IMR-90 (cell line): ENCODE measurements around the gene LMTK2. TPM values are rescaled to one million over a fixed set of nuclear protein-coding genes. Genes with fewer than 3 reads are reported as not detected.
A peak's percentile ranks its signal among the peaks of the same experiment; 100 is the strongest.

Experiments used
- ATAC-seq: fragments of 200-7000 bp; cut with Tn5 transposase; 2 replicates; pipeline ENCODE4 v1.9.1; 2020; ENCODE audit warnings: low read depth, mild to moderate bottlenecking, moderate library complexity
- BruUV-seq: library from RNA; stranded (reverse); fragments of 400-500 nt; replicated peaks from 2 replicates; lab custom pipeline; 2021; lab: Mats Ljungman, UMichigan
- CTCF ChIA-PET: fragments of 300-600 bp; formaldehyde crosslinking; extraction: SDS; loops from one replicate; lab custom pipeline; 2021; ENCODE audit warnings: antibody characterized with exemption; lab: Yijun Ruan, JAX
- POLR2A ChIA-PET: fragments of 300-600 bp; sonication (Branson Sonifier 250); formaldehyde crosslinking; loops from one replicate; lab custom pipeline; 2022; ENCODE audit warnings: antibody characterized with exemption; ENCODE audit not compliant: unreplicated experiment; lab: Charles Lee
- DNase-seq: peaks from one replicate; pipeline ENCODE4 v3.0.0; 2013
- H2AFZ ChIP-seq: replicated peaks from 2 replicates; pipeline ENCODE3; 2013; ENCODE audit warnings: low read length, mild to moderate bottlenecking; ENCODE audit not compliant: poor library complexity
- H2AK5ac ChIP-seq: 2 replicates; pipeline ENCODE4 v1.6.1; 2013; ENCODE audit warnings: low read depth, low read length, inconsistent platforms
- H2AK9ac ChIP-seq: replicated peaks from 2 replicates; pipeline ENCODE3; 2013; ENCODE audit warnings: mild to moderate bottlenecking, low read depth, low read length, moderate library complexity; ENCODE audit not compliant: poor library complexity
- H2BK120ac ChIP-seq: 2 replicates; pipeline ENCODE4 v1.6.1; 2013; ENCODE audit warnings: low read depth, low read length, inconsistent platforms
- H2BK15ac ChIP-seq: 3 replicates; pipeline ENCODE4 v1.6.1; 2013; ENCODE audit warnings: low read depth, low read length, inconsistent platforms
- H2BK20ac ChIP-seq: 2 replicates; pipeline ENCODE4 v1.6.1; 2013; ENCODE audit warnings: low read depth, mild to moderate bottlenecking, inconsistent platforms, low read length, moderate library complexity
- H2BK5ac ChIP-seq: 2 replicates; pipeline ENCODE4 v1.6.1; 2013; ENCODE audit warnings: mild to moderate bottlenecking, low read depth, low read length, inconsistent platforms; ENCODE audit not compliant: poor library complexity, severe bottlenecking
- H3K14ac ChIP-seq: replicated peaks from 2 replicates; pipeline ENCODE4 v1.6.1; 2013; ENCODE audit warnings: low read depth, low read length, inconsistent platforms
- H3K18ac ChIP-seq: 2 replicates; pipeline ENCODE4 v1.6.1; 2013; ENCODE audit warnings: low read depth, low read length, control low read depth
- H3K23ac ChIP-seq: 2 replicates; pipeline ENCODE4 v1.6.1; 2013; ENCODE audit warnings: low read depth, low read length, inconsistent platforms
- H3K27ac ChIP-seq: 2 replicates; pipeline ENCODE4 v1.5.1; 2013; ENCODE audit warnings: mild to moderate bottlenecking, control low read depth, low read length; ENCODE audit not compliant: insufficient read depth
- H3K27me3 ChIP-seq: 2 replicates; pipeline ENCODE4 v1.6.1; 2013; ENCODE audit warnings: low read length; ENCODE audit not compliant: control insufficient read depth, insufficient read depth
- H3K36me3 ChIP-seq: 2 replicates; pipeline ENCODE4 v1.6.1; 2013; ENCODE audit warnings: low read length, mixed read lengths; ENCODE audit not compliant: control insufficient read depth, insufficient read depth
- H3K4ac ChIP-seq: 2 replicates; pipeline ENCODE4 v1.6.1; 2013; ENCODE audit warnings: low read depth, low read length, inconsistent platforms
- H3K4me1 ChIP-seq: 2 replicates; pipeline ENCODE4 v1.6.1; 2013; ENCODE audit warnings: low read length, mixed read lengths; ENCODE audit not compliant: control insufficient read depth, insufficient read depth
- H3K4me2 ChIP-seq: 2 replicates; pipeline ENCODE4 v1.6.1; 2013; ENCODE audit warnings: low read depth, mild to moderate bottlenecking, control low read depth, low read length, moderate library complexity
- H3K4me3 ChIP-seq: 2 replicates; pipeline ENCODE4 v1.5.1; 2013; ENCODE audit warnings: low read depth, mild to moderate bottlenecking, control low read depth, low read length, moderate library complexity; ENCODE audit not compliant: insufficient read depth
- H3K56ac ChIP-seq: 2 replicates; pipeline ENCODE4 v1.6.1; 2013; ENCODE audit warnings: low read length, inconsistent platforms; ENCODE audit not compliant: insufficient read depth; ENCODE audit errors: extremely low read depth
- H3K79me1 ChIP-seq, 2 experiments: 2 replicates each; pipeline ENCODE4 v1.6.1; 2013; ENCODE audit warnings: low read length in 2 of 2, inconsistent platforms in 1 of 2, low read depth in 1 of 2
- H3K9ac ChIP-seq: 2 replicates; pipeline ENCODE4 v1.6.1; 2013; ENCODE audit warnings: low read depth, low read length, control low read depth
- H3K9me1 ChIP-seq: 2 replicates; pipeline ENCODE4 v1.6.1; 2013; ENCODE audit warnings: low read length, inconsistent platforms; ENCODE audit not compliant: insufficient read depth
- H3K9me3 ChIP-seq: 2 replicates; pipeline ENCODE4 v1.6.1; 2013; ENCODE audit warnings: low read length; ENCODE audit not compliant: control insufficient read depth, insufficient read depth
- H4K20me1 ChIP-seq: 2 replicates; pipeline ENCODE4 v1.6.1; 2013; ENCODE audit warnings: low read length, inconsistent platforms; ENCODE audit not compliant: insufficient read depth
- H4K5ac ChIP-seq: 2 replicates; pipeline ENCODE4 v1.6.1; 2013; ENCODE audit warnings: mild to moderate bottlenecking, low read depth, low read length, control low read depth
- H4K8ac ChIP-seq, 2 experiments: 2 replicates each; pipeline ENCODE4 v1.6.1; 2013; ENCODE audit warnings: low read depth in 2 of 2, low read length in 2 of 2, control low read depth in 1 of 2, inconsistent platforms in 1 of 2
- H4K91ac ChIP-seq: 2 replicates; pipeline ENCODE4 v1.6.1; 2013; ENCODE audit warnings: low read depth, low read length, inconsistent platforms; ENCODE audit not compliant: insufficient read depth
- BHLHE40 ChIP-seq: fragments of 150-350 bp; IDR thresholded peaks from 2 replicates; pipeline ENCODE4 v1.6.1; 2016; ENCODE audit warnings: mild to moderate bottlenecking, low read depth, low read length
- CEBPB ChIP-seq: IDR thresholded peaks from 2 replicates; pipeline ENCODE4 v1.6.1; 2012; ENCODE audit warnings: low read depth, low read length, improper control_type of control experiment
- ELK1 ChIP-seq: fragments of 150-350 bp; IDR thresholded peaks from 2 replicates; pipeline ENCODE4 v1.6.1; 2016; ENCODE audit warnings: low read depth, mild to moderate bottlenecking, low read length, moderate library complexity, borderline replicate concordance
- FOS ChIP-seq: fragments of 150-350 bp; IDR thresholded peaks from 2 replicates; pipeline ENCODE4 v1.6.1; 2016; ENCODE audit warnings: low read depth, low read length
- MAFK ChIP-seq: IDR thresholded peaks from 2 replicates; pipeline ENCODE4 v1.6.1; 2012; ENCODE audit warnings: low read depth, low read length, improper control_type of control experiment
- MXI1 ChIP-seq: IDR thresholded peaks from 2 replicates; pipeline ENCODE4 v1.6.1; 2012; ENCODE audit warnings: low read depth, mild to moderate bottlenecking, low read length, moderate library complexity, borderline replicate concordance
- POLR2A ChIP-seq: IDR thresholded peaks from 2 replicates; pipeline ENCODE4 v1.6.1; 2012; ENCODE audit warnings: mild to moderate bottlenecking, low read depth, low read length
- RAD21 ChIP-seq: IDR thresholded peaks from 2 replicates; pipeline ENCODE4 v1.6.1; 2012; ENCODE audit warnings: low read length, improper control_type of control experiment
- RCOR1 ChIP-seq: IDR thresholded peaks from 2 replicates; pipeline ENCODE4 v1.6.1; 2012; ENCODE audit warnings: mild to moderate bottlenecking, low read length, improper control_type of control experiment; ENCODE audit not compliant: insufficient replicate concordance
- WGBS, 2 experiments: methylation state at CpG; one replicate each; pipeline versions ENCODE4 v1.1.5 to v1.1.7; 2013; ENCODE audit warnings: missing lambda C conversion rate in 2 of 2; ENCODE audit not compliant: insufficient read length in 1 of 2; ENCODE audit errors: extremely low coverage in 2 of 2; 5-methylcytosine and 5-hydroxymethylcytosine counted together
- dilution Hi-C: fragments of 300-500 bp; cut with HindIII; formaldehyde crosslinking; loops from one replicate; pipeline ENCODE4 v1.14.3; 2018; ENCODE audit warnings: low sequenced_read_pairs; ENCODE audit not compliant: unreplicated experiment
- in situ Hi-C: fragments of 300-500 bp; cut with MboI; formaldehyde crosslinking; loops from 3 replicates; pipeline ENCODE4 v1.14.3; 2019; ENCODE audit warnings: low sequenced_read_pairs, inconsistent platforms, mixed read lengths
- intact Hi-C: fragments of 100-400 bp; cut with micrococcal nuclease; formaldehyde crosslinking; loops from 2 replicates; pipeline ENCODE4 v1.10.0; 2022
- polyA plus RNA-seq, 3 experiments: library from polyadenylated mRNA; depleted of rRNA; stranded (reverse); fragments of >200 nt; gene quantifications; 2 replicates each; pipeline ENCODE4 v1.2.3, GENCODE V29; 2012; ENCODE audit warnings: low replicate concordance in 1 of 3
- total RNA-seq: library from RNA; depleted of rRNA; stranded (reverse); fragments of >200 nt; gene quantifications from 2 replicates; pipeline ENCODE4 v1.2.3, GENCODE V29; 2012
- TF ChIP-seq, protein P1 (sequence below): conservative IDR thresholded peaks from 2 replicates; pipeline ENCODE4 v1.5.1; 2012; ENCODE audit warnings: mild to moderate bottlenecking, low read depth, low read length, improper control_type of control experiment

LMTK2 gene
- total and polyA plus RNA-seq, 2 of the 4 experiments (the other 2 are of a cell fraction): 4.4 to 5.0 TPM

GRCh38 chr7:98241674-98242241, 135.1 kb downstream of the LMTK2 start:
- no peak overlapping the region for H4K8ac ChIP-seq
- H3K27me3 ChIP-seq: no peaks in the 10 kb centered on the region
- H3K18ac ChIP-seq: no peak overlapping the region
- H3K14ac ChIP-seq: no peak overlapping the region
- in situ Hi-C loops (no loop called here), dilution Hi-C loops (no loop called here), intact Hi-C loops (loop anchor here (1.0 kb wide), 1 partner anchor 220 kb away; no protein-coding TSS in a partner anchor)
- H2AK9ac ChIP-seq: no peak overlapping the region
- no peak overlapping the region for H3K27ac ChIP-seq
- WGBS, 2 experiments: 94% methylated on average over 10 of the region's 16 CpGs; no CpG with 5 or more reads in 1 of the 2 experiments
- 0 out of 2 replicates have a peak overlapping the region, but pooled peaks have one; percentile 45 for H2BK20ac ChIP-seq
- no peak overlapping the region for H3K4ac ChIP-seq
- H3K4me1 ChIP-seq: no peaks in the 10 kb centered on the region
- H4K20me1 ChIP-seq: no peaks in the 10 kb centered on the region
- H3K9me1 ChIP-seq: peaks cover 6% of the 10 kb centered on the region; the same call in 1 of the 2 replicates
- ChIA-PET CTCF (interaction anchor here (0.7 kb wide), 2 partner anchors 9 to 220 kb away, joined by 3 read pairs; no protein-coding TSS in a partner anchor), POLR2A (no interaction called here)
- peaks cover 31% of the 10 kb centered on the region for H3K36me3 ChIP-seq
- H3K9ac ChIP-seq: no peak overlapping the region
- no peak overlapping the region for H2BK15ac ChIP-seq
- no peak for TF ChIP-seq MXI1
- TF ChIP-seq FOS: no peak
- no peak for TF ChIP-seq ELK1
- TF ChIP-seq, protein P1, sequence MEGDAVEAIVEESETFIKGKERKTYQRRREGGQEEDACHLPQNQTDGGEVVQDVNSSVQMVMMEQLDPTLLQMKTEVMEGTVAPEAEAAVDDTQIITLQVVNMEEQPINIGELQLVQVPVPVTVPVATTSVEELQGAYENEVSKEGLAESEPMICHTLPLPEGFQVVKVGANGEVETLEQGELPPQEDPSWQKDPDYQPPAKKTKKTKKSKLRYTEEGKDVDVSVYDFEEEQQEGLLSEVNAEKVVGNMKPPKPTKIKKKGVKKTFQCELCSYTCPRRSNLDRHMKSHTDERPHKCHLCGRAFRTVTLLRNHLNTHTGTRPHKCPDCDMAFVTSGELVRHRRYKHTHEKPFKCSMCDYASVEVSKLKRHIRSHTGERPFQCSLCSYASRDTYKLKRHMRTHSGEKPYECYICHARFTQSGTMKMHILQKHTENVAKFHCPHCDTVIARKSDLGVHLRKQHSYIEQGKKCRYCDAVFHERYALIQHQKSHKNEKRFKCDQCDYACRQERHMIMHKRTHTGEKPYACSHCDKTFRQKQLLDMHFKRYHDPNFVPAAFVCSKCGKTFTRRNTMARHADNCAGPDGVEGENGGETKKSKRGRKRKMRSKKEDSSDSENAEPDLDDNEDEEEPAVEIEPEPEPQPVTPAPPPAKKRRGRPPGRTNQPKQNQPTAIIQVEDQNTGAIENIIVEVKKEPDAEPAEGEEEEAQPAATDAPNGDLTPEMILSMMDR: no peak
- no peak for TF ChIP-seq BHLHE40
- no peak for TF ChIP-seq RCOR1
- no peak for TF ChIP-seq MAFK
- no peak for TF ChIP-seq POLR2A
- TF ChIP-seq RAD21: no peak
- no peak for TF ChIP-seq CEBPB
- H3K4me2 ChIP-seq: no peak overlapping the region
- H2AK5ac ChIP-seq: no peak overlapping the region
- H4K91ac ChIP-seq: no peak overlapping the region
- 0 out of 4 replicates have a peak, but pooled peaks cover 0 to 4% of the 10 kb centered on the region in 2 experiments for H3K79me1 ChIP-seq
- no peak overlapping the region for H3K4me3 ChIP-seq
- BruUV-seq: no TSS peak
- H3K56ac ChIP-seq: no peak overlapping the region
- peak; percentile 24; the same call in 1 of the 2 replicates for ATAC-seq
- no peak overlapping the region for H3K23ac ChIP-seq
- H3K9me3 ChIP-seq: no peaks in the 10 kb centered on the region
- H2BK5ac ChIP-seq: no peak overlapping the region
- H2AFZ ChIP-seq: no peak overlapping the region
- no peak overlapping the region for H4K5ac ChIP-seq
- no peak for DNase-seq
- H2BK120ac ChIP-seq: no peak overlapping the region
